Gastrocnemius medialis (tissue), 4 donors: ENCODE measurements around the gene FAM114A1. TPM values are rescaled to one million over a fixed set of nuclear protein-coding genes. Genes with fewer than 3 reads are reported as not detected.

Source experiments
- ATAC-seq, 2 donors: fragments of 150-250 bp; one replicate each; pipeline ENCODE4 v1.9.1; 2016
- DNase-seq, 2 donors: peaks; one replicate each; pipeline ENCODE4 v3.0.0-alpha.2; 2019
- H3K27ac ChIP-seq, 4 donors: fragments of 200-600 bp; sonication (generic); 1 replicate in 1 of 4; 2 replicates in 3 of 4; pipeline ENCODE4 v1.5.1; 2016 to 2018; ENCODE audit warnings: mild to moderate bottlenecking in 2 of 4, moderate library complexity in 1 of 4
- H3K27me3 ChIP-seq, 3 donors: fragments of 200-600 bp; sonication (generic) in 2 of 3; 1 replicate in 1 of 3; 2 replicates in 2 of 3; pipeline versions ENCODE4 v1.5.1 to v1.6.0; 2016 to 2019; ENCODE audit warnings: mild to moderate bottlenecking in 1 of 3, moderate library complexity in 1 of 3
- H3K36me3 ChIP-seq, 2 donors: fragments of 200-600 bp; sonication (generic) in 1 of 2; one replicate each; pipeline ENCODE4 v1.5.1; 2017 to 2018
- H3K4me1 ChIP-seq, 2 donors: fragments of 200-600 bp; sonication (generic) in 1 of 2; one replicate each; pipeline ENCODE4 v1.5.1; 2016 to 2017; ENCODE audit warnings: mild to moderate bottlenecking in 2 of 2
- H3K4me3 ChIP-seq, 4 donors: fragments of 200-600 bp; sonication (generic) in 3 of 4; 1 replicate in 1 of 4; 2 replicates in 3 of 4; pipeline ENCODE4 v1.5.1; 2016 to 2019; ENCODE audit warnings: mild to moderate bottlenecking in 2 of 4
- H3K9me3 ChIP-seq, 3 donors: fragments of 200-600 bp; sonication (generic) in 2 of 3; 1 replicate in 1 of 3; 2 replicates in 2 of 3; pipeline ENCODE4 v1.5.1; 2016 to 2019
- POLR2A ChIP-seq, 2 donors: fragments of 450-650 bp; IDR thresholded peaks; one replicate each; pipeline ENCODE4 v1.6.1; 2017; ENCODE audit warnings: antibody characterized with exemption in 2 of 2, mild to moderate bottlenecking in 2 of 2, moderate library complexity in 2 of 2
- in situ Hi-C, 4 donors: fragments of 200-750 bp; cut with MboI; loops; one replicate each; pipeline versions ENCODE4 v1.15.0 to v1.8.0; 2017; ENCODE audit warnings: low sequenced_read_pairs in 4 of 4
- intact Hi-C: fragments of 100-400 bp; cut with DNase I; formaldehyde crosslinking; loops from one replicate; pipeline ENCODE4 v1.15.1; 2023; ENCODE audit warnings: low total_unique reads
- total RNA-seq, 4 donors: library from RNA; depleted of rRNA; stranded (reverse); fragments of >200 nt; gene quantifications; one replicate each; pipeline versions ENCODE4 v1.1.0 to v1.2.3, GENCODE V29; 2016
- TF ChIP-seq, protein P1 (sequence below), 5 experiments: fragments of 450-650 bp in 3 of 5; fragments of 200-600 bp in 2 of 5; sonication (generic) in 2 of 5; IDR thresholded peaks in 4 of 5; conservative IDR thresholded peaks in 1 of 5; 1 replicate in 4 of 5; 2 replicates in 1 of 5; pipeline ENCODE4 v1.5.1; 2016 to 2019; ENCODE audit warnings: antibody characterized with exemption in 5 of 5, mild to moderate bottlenecking in 3 of 5, moderate library complexity in 3 of 5

The FAM114A1 gene
- total RNA-seq, 4 donors from 2014 or later: 23.2 to 47.5 (median 27.4) TPM

DNA sequence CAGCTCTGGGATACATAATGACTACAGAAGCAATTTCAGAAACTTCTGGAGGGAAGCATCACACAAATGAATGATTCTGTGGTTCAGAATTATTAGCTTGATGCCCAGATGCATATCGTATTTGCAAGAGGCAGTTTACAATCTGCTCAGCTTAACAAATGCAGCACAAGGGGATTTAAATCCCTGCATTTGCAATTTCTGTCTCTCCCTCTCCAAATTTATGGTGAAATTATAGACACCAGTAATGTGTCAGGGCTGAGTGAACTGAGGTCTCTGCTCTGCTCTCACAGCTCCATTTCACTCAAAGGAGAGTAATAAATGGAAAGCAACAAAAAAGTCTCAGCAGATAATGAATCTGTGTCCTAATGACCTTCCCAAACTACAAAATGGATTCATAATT, 84.4 kb downstream of the FAM114A1 start:
- DNase-seq: no peak
- peaks cover 0 to 3% of the 10 kb centered on the region in 2 donors for H3K4me1 ChIP-seq
- intact Hi-C loops (no loop called here), in situ Hi-C loops (no loop called here)
- no peak for ATAC-seq
- no peak overlapping the region for H3K27ac ChIP-seq
- no peaks in the 10 kb centered on the region for H3K9me3 ChIP-seq
- H3K27me3 ChIP-seq: no peaks in the 10 kb centered on the region
- H3K36me3 ChIP-seq: no peaks in the 10 kb centered on the region
- no peak for TF ChIP-seq POLR2A (IDR thresholded peaks at IDR 0.05)
- TF ChIP-seq, protein P1, sequence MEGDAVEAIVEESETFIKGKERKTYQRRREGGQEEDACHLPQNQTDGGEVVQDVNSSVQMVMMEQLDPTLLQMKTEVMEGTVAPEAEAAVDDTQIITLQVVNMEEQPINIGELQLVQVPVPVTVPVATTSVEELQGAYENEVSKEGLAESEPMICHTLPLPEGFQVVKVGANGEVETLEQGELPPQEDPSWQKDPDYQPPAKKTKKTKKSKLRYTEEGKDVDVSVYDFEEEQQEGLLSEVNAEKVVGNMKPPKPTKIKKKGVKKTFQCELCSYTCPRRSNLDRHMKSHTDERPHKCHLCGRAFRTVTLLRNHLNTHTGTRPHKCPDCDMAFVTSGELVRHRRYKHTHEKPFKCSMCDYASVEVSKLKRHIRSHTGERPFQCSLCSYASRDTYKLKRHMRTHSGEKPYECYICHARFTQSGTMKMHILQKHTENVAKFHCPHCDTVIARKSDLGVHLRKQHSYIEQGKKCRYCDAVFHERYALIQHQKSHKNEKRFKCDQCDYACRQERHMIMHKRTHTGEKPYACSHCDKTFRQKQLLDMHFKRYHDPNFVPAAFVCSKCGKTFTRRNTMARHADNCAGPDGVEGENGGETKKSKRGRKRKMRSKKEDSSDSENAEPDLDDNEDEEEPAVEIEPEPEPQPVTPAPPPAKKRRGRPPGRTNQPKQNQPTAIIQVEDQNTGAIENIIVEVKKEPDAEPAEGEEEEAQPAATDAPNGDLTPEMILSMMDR (IDR thresholded peaks at IDR 0.05 in 4 of 5, conservative IDR thresholded peaks at IDR 0.05 in 1 of 5): no peak
- no peak overlapping the region for H3K4me3 ChIP-seq

GRCh38 chr4:38954727-38955126, 87.1 kb downstream of the FAM114A1 start:
- H3K36me3 ChIP-seq: no peaks in the 10 kb centered on the region
- H3K9me3 ChIP-seq: no peaks in the 10 kb centered on the region
- H3K27ac ChIP-seq: no peak overlapping the region
- no peak for TF ChIP-seq POLR2A (IDR thresholded peaks at IDR 0.05)
- TF ChIP-seq, protein P1 (IDR thresholded peaks at IDR 0.05 in 4 of 5, conservative IDR thresholded peaks at IDR 0.05 in 1 of 5): no peak
- DNase-seq: no peak
- intact Hi-C loops (no loop called here), in situ Hi-C loops (no loop called here)
- no peak overlapping the region for H3K4me3 ChIP-seq
- ATAC-seq: no peak
- no peaks in the 10 kb centered on the region for H3K4me1 ChIP-seq
- no peaks in the 10 kb centered on the region for H3K27me3 ChIP-seq

GRCh38 chr4:38955957-38956356, 88.4 kb downstream of the FAM114A1 start:
- DNase-seq (no peak), ATAC-seq (no peak)
- Histone ChIP-seq H3K4me3 (no peak overlapping the region), H3K36me3 (no peaks in the 10 kb centered on the region), H3K27ac (no peak overlapping the region), H3K4me1 (no peaks in the 10 kb centered on the region), H3K27me3 (no peaks in the 10 kb centered on the region), H3K9me3 (no peaks in the 10 kb centered on the region)
- in situ Hi-C loops (no loop called here), intact Hi-C loops (no loop called here)
- TF ChIP-seq, protein P1 (IDR thresholded peaks at IDR 0.05 in 4 of 5, conservative IDR thresholded peaks at IDR 0.05 in 1 of 5): no peak
- no peak for TF ChIP-seq POLR2A (IDR thresholded peaks at IDR 0.05)

- H3K9me3 ChIP-seq: no peaks in the 10 kb centered on the region
- no peaks in the 10 kb centered on the region for H3K4me1 ChIP-seq
- no peaks in the 10 kb centered on the region for H3K27me3 ChIP-seq
- H3K27ac ChIP-seq: no peak overlapping the region
- in situ Hi-C loops (no loop called here), intact Hi-C loops (no loop called here)
- no peak overlapping the region for H3K4me3 ChIP-seq
- no peaks in the 10 kb centered on the region for H3K36me3 ChIP-seq
- no peak for ATAC-seq
- no peak for TF ChIP-seq POLR2A (IDR thresholded peaks at IDR 0.05)
- TF ChIP-seq, protein P1 (IDR thresholded peaks at IDR 0.05 in 4 of 5, conservative IDR thresholded peaks at IDR 0.05 in 1 of 5): no peak
- no peak for DNase-seq
Measured at GRCh38 chr4:38957261-38957815, 89.7 kb downstream of the FAM114A1 start.

DNA sequence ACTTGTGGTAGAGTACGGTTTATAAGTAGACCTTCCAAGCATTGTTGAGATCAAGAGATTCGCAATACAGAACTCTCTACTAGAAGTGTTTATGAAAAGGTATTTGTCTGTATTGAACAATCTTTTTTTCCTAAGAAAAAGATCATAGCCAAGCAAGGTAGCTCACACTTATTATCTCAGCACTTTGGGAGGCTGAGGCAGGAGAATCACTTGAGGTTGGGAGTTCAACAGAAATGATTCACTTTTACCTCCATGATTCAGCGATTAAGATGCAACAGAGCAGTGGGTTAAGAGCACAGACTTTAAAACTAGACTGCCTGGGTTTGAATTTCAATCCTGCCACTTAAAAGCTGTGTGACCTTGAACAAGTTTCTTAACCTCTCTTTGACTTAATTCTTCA, 90.3 kb downstream of the FAM114A1 start:
- Histone ChIP-seq H3K27ac (no peak overlapping the region), H3K36me3 (no peaks in the 10 kb centered on the region), H3K9me3 (no peaks in the 10 kb centered on the region), H3K4me3 (no peak overlapping the region), H3K4me1 (no peaks in the 10 kb centered on the region), H3K27me3 (no peaks in the 10 kb centered on the region)
- no peak for DNase-seq
- ATAC-seq: no peak
- TF ChIP-seq, protein P1 (IDR thresholded peaks at IDR 0.05 in 4 of 5, conservative IDR thresholded peaks at IDR 0.05 in 1 of 5): no peak
- no peak for TF ChIP-seq POLR2A (IDR thresholded peaks at IDR 0.05)
- intact Hi-C loops: no loop called here
- in situ Hi-C loops: no loop called here
